Measurements from ENCODE around the gene TMEM40.

Gene TMEM40

GRCh38 chr3:12772462-12772861 is 13.4 kb upstream of the TMEM40 start:
- Histone ChIP-seq H3K36me3 (ENCODE audit: control insufficient read depth, insufficient read depth, low read length) (no peaks in the 10 kb centered on the region), H3K4me1 (ENCODE audit: control insufficient read depth, insufficient read depth, low read length) (no peaks in the 10 kb centered on the region)

GRCh38 chr3:12771236-12771635 is 12.2 kb upstream of the TMEM40 start:
- H3K27ac ChIP-seq (ENCODE audit: low read depth, low read length) = no peak overlapping the region
- no peak overlapping the region for H3K4me3 ChIP-seq (ENCODE audit: low read length)
- no peaks in the 10 kb centered on the region for H3K27me3 ChIP-seq (ENCODE audit: control insufficient read depth, insufficient read depth, low read length)
- H3K36me3 ChIP-seq (ENCODE audit: control insufficient read depth, insufficient read depth, low read length) = no peaks in the 10 kb centered on the region
- no peaks in the 10 kb centered on the region for H3K4me1 ChIP-seq (ENCODE audit: control insufficient read depth, insufficient read depth, low read length)
- H3K9ac ChIP-seq (ENCODE audit: low read length) = no peak overlapping the region

More at GRCh38 chr3:12772462-12772861, 13.4 kb upstream of the TMEM40 start:
- no peak overlapping the region for H3K9ac ChIP-seq (ENCODE audit: low read length)
- H3K27ac ChIP-seq (ENCODE audit: low read depth, low read length) = no peak overlapping the region
- no peak overlapping the region for H3K4me3 ChIP-seq (ENCODE audit: low read length)
- no peaks in the 10 kb centered on the region for H3K27me3 ChIP-seq (ENCODE audit: control insufficient read depth, insufficient read depth, low read length)

- no peaks in the 10 kb centered on the region for H3K36me3 ChIP-seq (ENCODE audit: control insufficient read depth, insufficient read depth, low read length)
- no peak overlapping the region for H3K9ac ChIP-seq (ENCODE audit: low read length)
- no peak overlapping the region for H3K27ac ChIP-seq (ENCODE audit: low read depth, low read length)
- no peaks in the 10 kb centered on the region for H3K27me3 ChIP-seq (ENCODE audit: control insufficient read depth, insufficient read depth, low read length)
- no peak overlapping the region for H3K4me3 ChIP-seq (ENCODE audit: low read length)
- H3K4me1 ChIP-seq (ENCODE audit: control insufficient read depth, insufficient read depth, low read length) = no peaks in the 10 kb centered on the region
Measured at GRCh38 chr3:12769761-12770160, 10.7 kb upstream of the TMEM40 start.

- H3K27ac ChIP-seq (ENCODE audit: low read depth, low read length) = no peak overlapping the region
- no peak overlapping the region for H3K4me3 ChIP-seq (ENCODE audit: low read length)
- no peaks in the 10 kb centered on the region for H3K27me3 ChIP-seq (ENCODE audit: control insufficient read depth, insufficient read depth, low read length)
- no peaks in the 10 kb centered on the region for H3K36me3 ChIP-seq (ENCODE audit: control insufficient read depth, insufficient read depth, low read length)
- H3K4me1 ChIP-seq (ENCODE audit: control insufficient read depth, insufficient read depth, low read length) = no peaks in the 10 kb centered on the region
- no peak overlapping the region for H3K9ac ChIP-seq (ENCODE audit: low read length)
Measured at GRCh38 chr3:12768579-12769527, 9.8 kb upstream of the TMEM40 start.

- Histone ChIP-seq H3K4me1 (ENCODE audit: control insufficient read depth, insufficient read depth, low read length) (no peaks in the 10 kb centered on the region), H3K9ac (ENCODE audit: low read length) (no peak overlapping the region), H3K27ac (ENCODE audit: low read depth, low read length) (no peak overlapping the region), H3K4me3 (ENCODE audit: low read length) (no peak overlapping the region), H3K27me3 (ENCODE audit: control insufficient read depth, insufficient read depth, low read length) (no peaks in the 10 kb centered on the region), H3K36me3 (ENCODE audit: control insufficient read depth, insufficient read depth, low read length) (no peaks in the 10 kb centered on the region)
Measured at GRCh38 chr3:12766541-12766940, 7.5 kb upstream of the TMEM40 start.

GRCh38 chr3:12764171-12764776 is 5.2 kb upstream of the TMEM40 start:
- H3K4me1 ChIP-seq (ENCODE audit: control insufficient read depth, insufficient read depth, low read length) = no peaks in the 10 kb centered on the region
- no peaks in the 10 kb centered on the region for H3K27me3 ChIP-seq (ENCODE audit: control insufficient read depth, insufficient read depth, low read length)
- H3K4me3 ChIP-seq (ENCODE audit: low read length) = no peak overlapping the region
- no peaks in the 10 kb centered on the region for H3K36me3 ChIP-seq (ENCODE audit: control insufficient read depth, insufficient read depth, low read length)
- no peak overlapping the region for H3K27ac ChIP-seq (ENCODE audit: low read depth, low read length)
- no peak overlapping the region for H3K9ac ChIP-seq (ENCODE audit: low read length)

- Histone ChIP-seq H3K4me3 (ENCODE audit: low read length) (no peak overlapping the region), H3K27me3 (ENCODE audit: control insufficient read depth, insufficient read depth, low read length) (no peaks in the 10 kb centered on the region), H3K9ac (ENCODE audit: low read length) (no peak overlapping the region), H3K4me1 (ENCODE audit: control insufficient read depth, insufficient read depth, low read length) (peaks cover 4% of the 10 kb centered on the region), H3K36me3 (ENCODE audit: control insufficient read depth, insufficient read depth, low read length) (no peaks in the 10 kb centered on the region), H3K27ac (ENCODE audit: low read depth, low read length) (no peak overlapping the region)
Measured at GRCh38 chr3:12759693-12760565, 870 bp upstream of the TMEM40 start.

GRCh38 chr3:12758025-12758781 is 856 bp downstream of the TMEM40 start:
- no peaks in the 10 kb centered on the region for H3K27me3 ChIP-seq (ENCODE audit: control insufficient read depth, insufficient read depth, low read length)
- H3K4me1 ChIP-seq (ENCODE audit: control insufficient read depth, insufficient read depth, low read length) = peaks cover 4% of the 10 kb centered on the region
- H3K36me3 ChIP-seq (ENCODE audit: control insufficient read depth, insufficient read depth, low read length) = no peaks in the 10 kb centered on the region
- peak overlapping the region; percentile 11 for H3K4me3 ChIP-seq (ENCODE audit: low read length)
- peak overlapping the region; percentile 63 for H3K27ac ChIP-seq (ENCODE audit: low read depth, low read length)
- H3K9ac ChIP-seq (ENCODE audit: low read length) = no peak overlapping the region

- H3K27ac ChIP-seq (ENCODE audit: low read depth, low read length) = no peak overlapping the region
- no peaks in the 10 kb centered on the region for H3K27me3 ChIP-seq (ENCODE audit: control insufficient read depth, insufficient read depth, low read length)
- H3K4me1 ChIP-seq (ENCODE audit: control insufficient read depth, insufficient read depth, low read length) = peaks cover 4% of the 10 kb centered on the region
- H3K9ac ChIP-seq (ENCODE audit: low read length) = no peak overlapping the region
- H3K36me3 ChIP-seq (ENCODE audit: control insufficient read depth, insufficient read depth, low read length) = no peaks in the 10 kb centered on the region
- H3K4me3 ChIP-seq (ENCODE audit: low read length) = no peak overlapping the region
Measured at GRCh38 chr3:12756635-12757034, 2.4 kb downstream of the TMEM40 start.

GRCh38 chr3:12756175-12756574 is 2.9 kb downstream of the TMEM40 start:
- Histone ChIP-seq H3K4me1 (ENCODE audit: control insufficient read depth, insufficient read depth, low read length) (peaks cover 4% of the 10 kb centered on the region), H3K27ac (ENCODE audit: low read depth, low read length) (no peak overlapping the region), H3K27me3 (ENCODE audit: control insufficient read depth, insufficient read depth, low read length) (no peaks in the 10 kb centered on the region), H3K4me3 (ENCODE audit: low read length) (no peak overlapping the region), H3K9ac (ENCODE audit: low read length) (no peak overlapping the region), H3K36me3 (ENCODE audit: control insufficient read depth, insufficient read depth, low read length) (no peaks in the 10 kb centered on the region)

- Histone ChIP-seq H3K27ac (ENCODE audit: low read depth, low read length) (no peak overlapping the region), H3K4me3 (ENCODE audit: low read length) (no peak overlapping the region), H3K9ac (ENCODE audit: low read length) (no peak overlapping the region), H3K4me1 (ENCODE audit: control insufficient read depth, insufficient read depth, low read length) (peaks cover 4% of the 10 kb centered on the region), H3K36me3 (ENCODE audit: control insufficient read depth, insufficient read depth, low read length) (no peaks in the 10 kb centered on the region), H3K27me3 (ENCODE audit: control insufficient read depth, insufficient read depth, low read length) (no peaks in the 10 kb centered on the region)
Measured at GRCh38 chr3:12755754-12756153, 3.3 kb downstream of the TMEM40 start.
